ENCODE measurements around the gene HSPA9. TPM values are rescaled to one million over a fixed set of nuclear protein-coding genes. Genes with fewer than 3 reads are reported as not detected.
A peak's percentile ranks its signal among the peaks of the same experiment; 100 is the strongest.

HSPA9 gene
- total and polyA plus RNA-seq, 9 of the 15 experiments (the other 6 are each of a cell fraction or from before 2014, with no cell fraction given): 195 to 583 (median 514) TPM

GRCh38 chr5:138542956-138543729 is 32.1 kb downstream of the HSPA9 start, which contains the start of gene ETF1 (continued):
- TF ChIP-seq HINFP (tag; conservative IDR thresholded peaks at IDR 0.05; ENCODE audit: low read depth) (no peak), IRF9 (tag; IDR thresholded peaks at IDR 0.05) (peak; percentile 78), E2F1 (CRISPR knock-in tag; IDR thresholded peaks at IDR 0.05) (no peak), EZH2 (IDR thresholded peaks at IDR 0.05; ENCODE audit: borderline replicate concordance, low read depth, low read length) (no peak), CHD4 (IDR thresholded peaks at IDR 0.05; ENCODE audit: insufficient read depth, insufficient replicate concordance, low read depth, low read length, poor library complexity, severe bottlenecking) (no peak), ZNF253 (CRISPR knock-in tag; conservative IDR thresholded peaks at IDR 0.05) (no peak), MXD1 (CRISPR knock-in tag; IDR thresholded peaks at IDR 0.05; ENCODE audit: borderline replicate concordance, poor library complexity, severe bottlenecking) (peak; percentile 55), NRF1 (conservative IDR thresholded peaks at IDR 0.05 in 1 of 2, IDR thresholded peaks at IDR 0.05 in 1 of 2) (peak; percentile 70 to 74), DDX20 (tag; IDR thresholded peaks at IDR 0.05; ENCODE audit: low read depth) (no peak), ZNF318 (IDR thresholded peaks at IDR 0.05; ENCODE audit: borderline replicate concordance in 1 of 2, low read depth in 1 of 2) (no peak), ETV6 (IDR thresholded peaks at IDR 0.05; ENCODE audit: borderline replicate concordance in 1 of 2, low read depth in 2 of 2, low read length in 1 of 2) (0 out of 4 replicates have a peak, but pooled peaks of 1 of the 2 experiments have one; percentile 4), ETV6 (CRISPR knock-in tag; IDR thresholded peaks at IDR 0.05; ENCODE audit: borderline replicate concordance) (no peak)

Data from K562 (cell line).